Prostate gland (tissue), 2 donors: ENCODE measurements around the gene FAF1. TPM values are rescaled to one million over a fixed set of nuclear protein-coding genes. Genes with fewer than 3 reads are reported as not detected.
"Not testable (repeated sequence)": the region's sequence is repeated elsewhere in the genome, so short reads cannot be mapped to it uniquely, and the experiment has no call there.

ENCODE experiments used
- DNase-seq: peaks from one replicate; pipeline ENCODE4 v3.0.0-alpha.2; 2019; ENCODE audit warnings: low spot score
- H3K27ac ChIP-seq, 2 donors: fragments of 200-600 bp; sonication (generic); 2 replicates each; pipeline ENCODE4 v1.5.1; 2017 to 2019
- H3K27me3 ChIP-seq: fragments of 200-600 bp; sonication (generic); replicated peaks from 2 replicates; pipeline ENCODE4 v1.5.1; 2019; ENCODE audit not compliant: insufficient read depth
- H3K36me3 ChIP-seq, 2 donors: fragments of 200-600 bp; sonication (generic); 1 replicate in 1 of 2; 2 replicates in 1 of 2; pipeline versions ENCODE4 v1.5.1 to v1.8.1; 2017 to 2019
- H3K4me1 ChIP-seq: fragments of 200-600 bp; sonication (generic); replicated peaks from 2 replicates; pipeline ENCODE4 v1.5.1; 2019
- H3K4me3 ChIP-seq, 2 donors: fragments of 200-600 bp; sonication (generic); 2 replicates each; pipeline ENCODE4 v1.5.1; 2017 to 2019
- H3K9me3 ChIP-seq: fragments of 200-600 bp; sonication (generic); 2 replicates; pipeline ENCODE4 v1.5.1; 2017
- CTCF ChIP-seq, 4 experiments: fragments of 200-600 bp in 2 of 4; fragments of 450-650 bp in 2 of 4; sonication (generic) in 2 of 4; IDR thresholded peaks; 1 replicate in 3 of 4; 2 replicates in 1 of 4; pipeline ENCODE4 v1.5.1; 2016 to 2019; ENCODE audit warnings: antibody characterized with exemption in 4 of 4, mild to moderate bottlenecking in 2 of 4, moderate library complexity in 2 of 4
- POLR2A ChIP-seq: fragments of 450-650 bp; IDR thresholded peaks from one replicate; pipeline ENCODE4 v1.6.1; 2016; ENCODE audit warnings: antibody characterized with exemption, mild to moderate bottlenecking
- POLR2AphosphoS5 ChIP-seq: sonication (generic); formaldehyde crosslinking; IDR thresholded peaks from one replicate; pipeline ENCODE4 v1.6.1; 2017; ENCODE audit warnings: antibody characterized with exemption
- WGBS: methylation state at CpG from one replicate; pipeline ENCODE4 v1.1.5; 2018; 5-methylcytosine and 5-hydroxymethylcytosine counted together
- intact Hi-C: fragments of 100-400 bp; cut with DNase I; formaldehyde crosslinking; loops from one replicate; pipeline ENCODE4 v1.14.2; 2022
- total RNA-seq, 2 donors: library from RNA; depleted of rRNA; stranded (reverse); fragments of >200 nt; gene quantifications; one replicate each; pipeline ENCODE4 v1.1.0, GENCODE V29; 2016

FAF1 gene
- total RNA-seq, 2 donors from 2014 or later, result 40.4 to 41.5 TPM

DNA sequence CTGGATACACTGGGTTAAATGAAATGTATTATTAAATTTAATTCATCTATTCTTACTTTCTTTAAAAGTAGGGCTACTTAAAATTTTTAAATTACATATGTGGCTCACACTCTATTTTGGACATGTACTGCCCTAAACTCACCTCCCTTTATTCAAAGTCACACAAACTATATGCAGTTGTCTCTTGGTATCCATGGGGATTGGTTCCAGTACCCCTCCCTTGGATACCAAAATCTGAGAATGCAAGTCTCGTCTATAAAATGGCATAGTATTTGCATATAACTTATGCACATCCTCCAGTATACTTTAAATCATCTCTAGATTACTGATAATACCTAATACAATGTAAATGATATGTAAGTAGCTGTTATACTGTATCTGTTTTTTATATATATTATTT is 57.6 kb downstream of the FAF1 start:
- Histone ChIP-seq H3K9me3 (no peaks in the 10 kb centered on the region), H3K4me3 (no peak overlapping the region), H3K27ac (no peak overlapping the region), H3K36me3 (no peaks in the 10 kb centered on the region), H3K27me3 (no peaks in the 10 kb centered on the region), H3K4me1 (no peaks in the 10 kb centered on the region)
- TF ChIP-seq POLR2AphosphoS5 (no peak), POLR2A (no peak), CTCF (IDR thresholded peaks at IDR 0.05) (no peak)
- DNase-seq, result no peak
- intact Hi-C loops, result no loop called here
- WGBS, result 97% methylated on average over 1 of the region's 1 CpG

GRCh38 chr1:50901872-50902271 is 58.2 kb downstream of the FAF1 start:
- no peaks in the 10 kb centered on the region for H3K4me1 ChIP-seq
- intact Hi-C loops, result no loop called here
- H3K36me3 ChIP-seq, result no peaks in the 10 kb centered on the region
- H3K27ac ChIP-seq, result no peak overlapping the region
- TF ChIP-seq POLR2A (no peak), CTCF (IDR thresholded peaks at IDR 0.05) (no peak), POLR2AphosphoS5 (no peak)
- 0% methylated on average over 1 of the region's 1 CpG for WGBS
- DNase-seq, result no peak
- no peaks in the 10 kb centered on the region for H3K9me3 ChIP-seq
- H3K4me3 ChIP-seq, result no peak overlapping the region
- H3K27me3 ChIP-seq, result no peaks in the 10 kb centered on the region

- no peak for DNase-seq
- Histone ChIP-seq H3K27ac (no peak overlapping the region), H3K36me3 (no peaks in the 10 kb centered on the region), H3K4me1 (no peaks in the 10 kb centered on the region), H3K27me3 (no peaks in the 10 kb centered on the region), H3K9me3 (no peaks in the 10 kb centered on the region), H3K4me3 (no peak overlapping the region)
- intact Hi-C loops, result no loop called here
- WGBS, result 70% methylated on average over 2 of the region's 2 CpGs
- TF ChIP-seq POLR2A, result no peak
- no peak for TF ChIP-seq CTCF (IDR thresholded peaks at IDR 0.05)
- no peak for TF ChIP-seq POLR2AphosphoS5
These were observed 61.3 kb downstream of the FAF1 start for GRCh38 chr1:50898773-50899172.

- Histone ChIP-seq H3K27me3 (no peaks in the 10 kb centered on the region), H3K9me3 (no peaks in the 10 kb centered on the region), H3K4me1 (no peaks in the 10 kb centered on the region), H3K36me3 (no peaks in the 10 kb centered on the region), H3K27ac (no peak overlapping the region), H3K4me3 (no peak overlapping the region)
- no peak for DNase-seq
- WGBS, result 53% methylated on average over 1 of the region's 1 CpG
- TF ChIP-seq POLR2AphosphoS5 (no peak), POLR2A (no peak), CTCF (IDR thresholded peaks at IDR 0.05) (no peak)
- intact Hi-C loops, result no loop called here
These were observed 65.7 kb downstream of the FAF1 start for GRCh38 chr1:50894340-50894739.

DNA sequence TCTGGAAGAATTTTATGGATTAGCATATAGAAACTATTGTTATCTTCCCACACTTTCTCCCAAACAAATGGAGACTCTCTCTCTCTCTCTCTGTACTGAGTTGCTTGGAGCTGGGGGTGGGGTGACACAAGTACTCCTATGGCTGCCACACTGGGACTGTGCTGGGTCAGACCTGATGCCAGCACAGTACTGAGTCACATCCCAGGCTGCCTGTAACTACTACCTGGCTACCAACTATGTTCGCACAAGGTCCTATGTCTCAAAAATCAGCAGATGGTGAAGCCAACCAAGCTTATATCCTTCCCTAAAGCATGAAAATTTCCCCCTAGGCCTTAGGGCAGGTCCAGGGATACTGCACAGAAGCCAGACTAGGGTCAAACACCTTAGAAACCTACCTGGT is 66.6 kb downstream of the FAF1 start:
- WGBS, result 100% methylated on average over 1 of the region's 1 CpG
- intact Hi-C loops, result no loop called here

DNA sequence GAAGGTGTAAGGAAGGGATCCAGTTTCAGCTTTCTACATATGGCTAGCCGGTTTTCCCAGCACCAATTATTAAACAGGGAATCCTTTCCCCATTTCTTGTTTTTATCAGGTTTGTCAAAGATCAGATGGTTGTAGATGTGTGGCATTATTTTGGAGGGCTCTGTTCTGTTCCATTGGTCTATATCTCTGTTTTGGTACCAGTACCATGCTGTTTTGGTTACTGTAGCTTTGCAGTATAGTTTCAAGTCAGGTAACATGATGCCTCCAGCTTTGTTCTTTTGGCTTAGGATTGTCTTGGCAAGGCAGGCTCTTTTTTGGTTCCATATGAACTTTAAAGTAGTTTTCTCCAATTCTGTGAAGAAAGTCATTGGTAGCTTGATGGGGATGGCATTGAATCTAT is 72.5 kb downstream of the FAF1 start:
- H3K4me3 ChIP-seq, H3K36me3 ChIP-seq, H3K27ac ChIP-seq, H3K9me3 ChIP-seq, H3K27me3 ChIP-seq, DNase-seq, H3K4me1 ChIP-seq, intact Hi-C loops: not testable (repeated sequence)
- WGBS, result 97% methylated on average over 1 of the region's 1 CpG

More for the DNA sequence above, 66.6 kb downstream of the FAF1 start:
- Histone ChIP-seq H3K27me3 (no peaks in the 10 kb centered on the region), H3K4me1 (no peaks in the 10 kb centered on the region), H3K4me3 (no peak overlapping the region), H3K36me3 (no peaks in the 10 kb centered on the region), H3K9me3 (no peaks in the 10 kb centered on the region), H3K27ac (no peak overlapping the region)
- no peak for DNase-seq
- no peak for TF ChIP-seq POLR2A
- no peak for TF ChIP-seq POLR2AphosphoS5
- TF ChIP-seq CTCF (IDR thresholded peaks at IDR 0.05), result no peak
